ENCODE data around the gene EPDR1.

GRCh38 chr7:37923996-37924395, 3.6 kb downstream of the EPDR1 start:
- TF ChIP-seq EZH2phosphoT487 (IDR thresholded peaks at IDR 0.05; ENCODE audit: borderline replicate concordance), result no peak
- TF ChIP-seq, protein P1, sequence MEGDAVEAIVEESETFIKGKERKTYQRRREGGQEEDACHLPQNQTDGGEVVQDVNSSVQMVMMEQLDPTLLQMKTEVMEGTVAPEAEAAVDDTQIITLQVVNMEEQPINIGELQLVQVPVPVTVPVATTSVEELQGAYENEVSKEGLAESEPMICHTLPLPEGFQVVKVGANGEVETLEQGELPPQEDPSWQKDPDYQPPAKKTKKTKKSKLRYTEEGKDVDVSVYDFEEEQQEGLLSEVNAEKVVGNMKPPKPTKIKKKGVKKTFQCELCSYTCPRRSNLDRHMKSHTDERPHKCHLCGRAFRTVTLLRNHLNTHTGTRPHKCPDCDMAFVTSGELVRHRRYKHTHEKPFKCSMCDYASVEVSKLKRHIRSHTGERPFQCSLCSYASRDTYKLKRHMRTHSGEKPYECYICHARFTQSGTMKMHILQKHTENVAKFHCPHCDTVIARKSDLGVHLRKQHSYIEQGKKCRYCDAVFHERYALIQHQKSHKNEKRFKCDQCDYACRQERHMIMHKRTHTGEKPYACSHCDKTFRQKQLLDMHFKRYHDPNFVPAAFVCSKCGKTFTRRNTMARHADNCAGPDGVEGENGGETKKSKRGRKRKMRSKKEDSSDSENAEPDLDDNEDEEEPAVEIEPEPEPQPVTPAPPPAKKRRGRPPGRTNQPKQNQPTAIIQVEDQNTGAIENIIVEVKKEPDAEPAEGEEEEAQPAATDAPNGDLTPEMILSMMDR (conservative IDR thresholded peaks at IDR 0.05; ENCODE audit: low read length), result no peak

Measured in Loucy (cell line).